Retinal pigment epithelial cell (primary cell): ENCODE data around the gene OR10A3.
A peak's percentile ranks its signal among the peaks of the same experiment; 100 is the strongest.
"Not testable (repeated sequence)": the region's sequence is repeated elsewhere in the genome, so short reads cannot be mapped to it uniquely, and the experiment has no call there.

Experiments used
- DNase-seq: peaks from one replicate; pipeline ENCODE4 v3.0.0-alpha.2; 2010; ENCODE audit warnings: low read depth
- H3K4me3 ChIP-seq: 2 replicates; pipeline ENCODE4 v1.5.1; 2011; ENCODE audit warnings: mild to moderate bottlenecking, low read length, control low read depth, moderate library complexity
- CTCF ChIP-seq: conservative IDR thresholded peaks from 2 replicates; pipeline ENCODE4 v1.5.1; 2011; ENCODE audit warnings: low read depth, low read length, control low read depth, inconsistent platforms

OR10A3 gene, protein sequence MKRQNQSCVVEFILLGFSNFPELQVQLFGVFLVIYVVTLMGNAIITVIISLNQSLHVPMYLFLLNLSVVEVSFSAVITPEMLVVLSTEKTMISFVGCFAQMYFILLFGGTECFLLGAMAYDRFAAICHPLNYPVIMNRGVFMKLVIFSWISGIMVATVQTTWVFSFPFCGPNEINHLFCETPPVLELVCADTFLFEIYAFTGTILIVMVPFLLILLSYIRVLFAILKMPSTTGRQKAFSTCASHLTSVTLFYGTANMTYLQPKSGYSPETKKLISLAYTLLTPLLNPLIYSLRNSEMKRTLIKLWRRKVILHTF

DNA sequence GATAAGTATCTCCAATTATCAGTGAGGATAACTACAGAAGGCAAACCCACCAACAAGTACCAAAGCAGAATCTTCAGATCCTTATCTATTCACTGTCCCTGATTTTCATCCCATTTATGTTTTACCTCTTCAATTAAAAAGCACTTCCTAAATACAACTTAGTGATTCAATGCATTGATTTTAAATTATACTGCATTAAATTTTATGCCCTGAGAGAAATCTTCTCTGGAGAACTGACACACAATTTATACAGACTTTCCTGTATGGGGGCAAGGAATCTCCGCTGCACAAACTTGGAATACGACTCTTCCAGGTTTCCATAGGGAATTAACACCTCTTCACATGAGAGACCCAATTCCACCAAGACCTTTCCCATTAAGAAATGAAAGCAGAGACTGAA, at the start of gene OR10A3:
Gene OR10A3, minus strand, starts transcription at position 101 of the 400 bp plus-strand sequence. CDS start 2,188 bp downstream, outside the sequence.
- no peak within 1 kb of the TSS for H3K4me3 ChIP-seq
- TF ChIP-seq CTCF, result no peak
- no peak for DNase-seq

DNA sequence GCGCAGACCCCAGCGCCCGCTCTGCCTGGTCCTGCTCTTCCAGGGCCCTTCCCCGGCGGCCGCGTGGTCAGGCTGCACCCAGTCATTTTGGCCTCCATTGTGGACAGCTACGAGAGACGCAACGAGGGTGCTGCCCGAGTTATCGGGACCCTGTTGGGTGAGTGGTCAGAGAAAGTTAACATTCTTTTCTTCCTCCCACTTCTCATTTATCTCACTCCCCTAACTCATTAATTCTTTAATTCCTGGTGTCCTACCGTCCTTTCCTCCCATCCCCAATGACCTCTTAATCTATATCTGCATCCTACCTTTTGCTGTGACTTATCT, 46.0 kb upstream of the OR10A3 start:
- DNase-seq, result not testable (repeated sequence)
- H3K4me3 ChIP-seq, result peak overlapping the region; percentile 98

- TF ChIP-seq CTCF, result peak; percentile 77
- peak; percentile 99 for DNase-seq
- H3K4me3 ChIP-seq, result peak within 1 kb of the TSS; percentile 98
Measured at GRCh38 chr11:7986768-7987559, 45.5 kb upstream of the OR10A3 start, which contains the start of gene EIF3F. Gene EIF3F, plus strand, starts transcription at chr11:7987337. Its CDS starts 16 bp downstream, at chr11:7987353.

GRCh38 chr11:7983832-7984590, 42.5 kb upstream of the OR10A3 start:
- no peak for DNase-seq
- TF ChIP-seq CTCF, result no peak
- H3K4me3 ChIP-seq, result no peak overlapping the region

DNA sequence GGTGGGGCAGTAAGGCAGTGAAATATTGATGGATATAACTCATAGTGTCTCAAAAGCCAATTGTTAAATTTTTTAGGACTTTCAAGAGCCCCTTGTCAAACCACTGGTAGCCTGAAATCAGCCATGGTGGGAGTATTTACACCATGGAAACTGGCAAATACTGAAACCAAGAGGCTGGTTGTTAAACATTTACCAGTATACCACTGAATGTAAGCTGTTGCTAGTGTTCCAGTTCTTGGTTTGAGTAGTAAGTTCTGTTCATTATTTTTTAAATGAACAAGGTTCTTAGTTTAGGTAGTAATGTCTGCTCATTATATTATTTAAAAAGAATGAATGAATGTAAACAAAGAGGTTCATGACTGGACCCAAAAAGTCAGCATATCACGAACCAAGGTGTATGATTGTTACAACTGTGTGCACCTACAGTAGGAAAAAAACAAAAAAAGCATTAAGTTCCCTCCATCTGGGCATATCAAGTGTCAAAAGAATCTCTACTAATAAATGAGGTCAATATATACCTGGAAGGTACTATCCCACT, 41.1 kb upstream of the OR10A3 start:
- DNase-seq, result no peak
- no peak for TF ChIP-seq CTCF
- no peak overlapping the region for H3K4me3 ChIP-seq

- DNase-seq, result no peak
- H3K4me3 ChIP-seq, result no peak overlapping the region
- no peak for TF ChIP-seq CTCF
Measured at GRCh38 chr11:7981619-7982157, 40.2 kb upstream of the OR10A3 start.
